ENCODE data around the gene TACC2.

Gene TACC2

DNA sequence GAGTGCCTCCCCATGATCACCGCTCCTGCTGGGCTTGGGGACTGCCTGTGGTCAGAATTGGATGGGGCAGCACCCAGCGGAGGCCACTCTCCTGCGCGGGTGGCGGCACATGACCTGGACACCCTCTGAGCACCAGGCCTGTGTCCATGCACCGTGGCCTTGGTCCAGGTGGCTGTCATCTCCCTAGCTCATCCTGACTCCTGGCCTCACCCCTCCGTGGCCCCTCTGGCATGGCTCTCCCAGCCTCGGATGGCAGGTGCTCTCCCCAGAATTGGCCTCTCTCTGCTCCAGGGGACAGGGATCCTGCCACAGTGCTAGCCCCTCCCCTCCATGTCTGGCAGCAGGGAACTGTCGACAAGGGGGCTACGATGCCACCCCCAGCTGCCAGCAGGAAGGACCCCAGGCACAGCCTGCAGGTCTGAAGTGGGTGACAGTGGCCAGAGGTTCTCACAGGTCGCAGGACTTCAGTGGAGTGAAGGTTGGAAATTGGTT, 244.9 kb downstream of the TACC2 start:
- TF ChIP-seq Cebpa-rat (IDR thresholded peaks at IDR 0.05), result no peak
- peaks cover 93% of the 10 kb centered on the region for H3K36me3 ChIP-seq
- H3K27ac ChIP-seq, result no peak overlapping the region
- H4K20me1 ChIP-seq, result no peaks in the 10 kb centered on the region
- no peak overlapping the region for H3K4me3 ChIP-seq
- H3K27me3 ChIP-seq, result no peaks in the 10 kb centered on the region
- no peaks in the 10 kb centered on the region for H3K9me3 ChIP-seq
- H3K9ac ChIP-seq, result no peak overlapping the region
- H3K4me1 ChIP-seq, result peaks cover 27% of the 10 kb centered on the region
- H3K4me2 ChIP-seq, result no peak overlapping the region

DNA sequence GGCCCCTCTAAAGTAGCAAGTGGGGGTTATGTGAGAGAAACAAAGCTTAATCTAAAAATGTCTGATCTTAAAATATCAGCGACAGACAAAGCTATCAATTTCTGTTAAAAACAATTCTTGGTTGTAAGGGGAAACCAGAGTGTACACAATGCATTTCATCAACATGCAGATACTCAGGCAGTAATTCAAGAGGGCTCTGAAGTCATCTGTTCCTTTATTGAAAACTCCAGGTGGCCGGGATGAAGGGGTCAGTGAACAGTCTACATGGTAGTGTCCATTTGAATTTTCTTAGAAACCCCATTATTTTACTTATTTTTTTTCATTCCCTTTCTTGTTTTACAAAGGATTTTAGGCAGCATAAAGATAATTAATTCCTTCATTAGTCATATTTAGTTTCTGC, 245.5 kb downstream of the TACC2 start:
- H3K4me1 ChIP-seq, result peaks cover 27% of the 10 kb centered on the region
- H3K4me2 ChIP-seq, result no peak overlapping the region
- no peak overlapping the region for H3K4me3 ChIP-seq
- H4K20me1 ChIP-seq, result no peaks in the 10 kb centered on the region
- no peak for TF ChIP-seq Cebpa-rat (IDR thresholded peaks at IDR 0.05)
- H3K36me3 ChIP-seq, result peaks cover 93% of the 10 kb centered on the region
- no peak overlapping the region for H3K27ac ChIP-seq
- H3K9me3 ChIP-seq, result no peaks in the 10 kb centered on the region
- no peaks in the 10 kb centered on the region for H3K27me3 ChIP-seq
- no peak overlapping the region for H3K9ac ChIP-seq

DNA sequence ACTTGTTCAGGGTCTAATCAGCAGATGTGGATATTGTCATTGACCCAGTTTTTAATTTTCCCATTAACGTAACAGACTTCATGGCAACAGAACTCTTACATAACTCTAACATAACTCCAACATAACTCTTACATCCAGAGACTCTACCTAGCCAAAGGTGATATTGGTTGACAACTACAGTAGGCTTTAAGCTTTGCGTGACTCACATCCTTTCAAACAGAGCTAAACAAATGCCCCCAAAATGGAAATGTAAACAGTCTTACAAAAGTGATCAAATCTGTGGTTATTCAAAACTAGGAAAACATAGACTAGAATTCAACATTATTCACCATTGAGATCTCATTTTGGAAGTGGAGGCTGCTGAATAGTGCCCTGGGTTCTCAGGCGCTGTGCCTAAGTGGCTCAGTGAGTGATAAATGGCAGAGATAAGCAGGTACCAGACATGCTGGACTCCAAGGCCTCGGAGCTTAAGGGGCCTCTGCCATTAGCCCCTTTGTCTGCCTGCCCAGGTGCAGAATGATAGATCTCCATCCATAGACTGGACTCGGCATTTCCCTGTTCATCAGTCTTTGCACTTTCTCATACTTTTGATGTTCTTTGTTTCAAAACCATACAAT, 247.8 kb downstream of the TACC2 start:
- Histone ChIP-seq H3K4me1 (peaks cover 24% of the 10 kb centered on the region), H4K20me1 (no peaks in the 10 kb centered on the region), H3K27ac (no peak overlapping the region), H3K9me3 (no peaks in the 10 kb centered on the region), H3K4me2 (no peak overlapping the region), H3K9ac (no peak overlapping the region), H3K36me3 (peaks cover 93% of the 10 kb centered on the region), H3K27me3 (no peaks in the 10 kb centered on the region), H3K4me3 (no peak overlapping the region)
- no peak for TF ChIP-seq Cebpa-rat (IDR thresholded peaks at IDR 0.05)

DNA sequence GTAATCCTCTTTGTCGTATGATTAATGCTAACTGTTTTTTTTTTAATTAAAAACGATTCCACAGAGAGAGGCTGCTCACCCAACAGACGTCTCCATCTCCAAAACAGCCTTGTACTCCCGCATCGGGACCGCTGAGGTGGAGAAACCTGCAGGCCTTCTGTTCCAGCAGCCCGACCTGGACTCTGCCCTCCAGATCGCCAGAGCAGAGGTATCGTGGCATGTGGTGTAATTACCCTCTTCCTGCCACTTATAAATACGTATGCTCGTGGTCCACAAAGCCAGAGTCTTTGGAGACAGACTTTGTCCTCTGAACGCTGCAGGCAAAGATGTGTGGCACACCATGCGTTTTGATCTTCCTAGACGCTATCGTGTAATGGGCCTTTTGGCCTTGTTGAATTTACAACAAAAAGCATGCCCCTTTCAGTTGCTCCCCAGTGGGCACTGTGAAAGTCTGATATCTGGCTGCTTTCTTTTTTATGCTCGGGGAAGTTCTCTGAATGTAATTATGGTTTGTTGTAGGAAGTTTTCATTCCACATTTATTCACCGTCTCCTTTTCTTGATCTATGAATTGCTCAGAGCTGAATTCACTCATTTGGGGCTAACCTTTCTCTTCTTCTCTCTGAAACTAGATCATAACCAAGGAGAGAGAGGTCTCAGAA, 248.5 kb downstream of the TACC2 start:
- Histone ChIP-seq H3K9me3 (no peaks in the 10 kb centered on the region), H3K4me3 (no peak overlapping the region), H3K27me3 (no peaks in the 10 kb centered on the region), H3K4me2 (no peak overlapping the region), H3K36me3 (peaks cover 93% of the 10 kb centered on the region), H3K9ac (no peak overlapping the region), H3K4me1 (peaks cover 17% of the 10 kb centered on the region), H3K27ac (no peak overlapping the region), H4K20me1 (no peaks in the 10 kb centered on the region)
- TF ChIP-seq Cebpa-rat (IDR thresholded peaks at IDR 0.05), result no peak

DNA sequence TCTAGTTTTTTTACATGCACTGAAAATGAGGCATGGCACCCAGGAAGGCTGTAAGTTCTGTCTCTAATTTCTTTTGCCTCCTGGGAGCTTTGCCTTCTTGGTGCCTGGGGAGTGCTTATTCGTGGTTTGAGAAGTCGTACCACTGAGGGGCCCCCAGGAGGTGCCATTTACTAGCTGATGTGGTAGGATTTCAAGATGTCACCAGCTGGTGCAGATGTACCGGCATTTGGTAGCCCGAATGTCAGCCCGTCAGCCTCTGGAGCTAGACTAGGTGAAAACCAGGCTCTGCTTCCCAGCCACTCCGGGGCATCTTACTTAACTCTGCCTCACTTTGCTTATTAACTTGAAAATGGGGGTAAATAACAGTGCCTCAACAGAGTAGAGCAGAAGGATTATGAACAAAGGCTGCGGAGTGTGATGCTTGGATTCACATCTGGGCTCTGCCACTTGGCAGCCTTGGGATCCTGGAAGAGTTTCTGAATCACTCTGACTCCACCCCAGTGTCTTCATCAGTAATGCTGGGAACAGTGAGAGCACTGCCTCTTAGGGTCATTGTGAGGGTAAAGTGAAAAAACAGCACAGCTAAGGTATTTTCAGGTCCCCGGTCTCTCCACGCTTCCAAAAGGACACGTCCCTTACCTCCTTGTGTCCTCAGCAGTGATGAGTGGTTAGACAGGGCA, 250.8 kb downstream of the TACC2 start:
- Histone ChIP-seq H3K4me2 (no peak overlapping the region), H3K4me3 (no peak overlapping the region)

DNA sequence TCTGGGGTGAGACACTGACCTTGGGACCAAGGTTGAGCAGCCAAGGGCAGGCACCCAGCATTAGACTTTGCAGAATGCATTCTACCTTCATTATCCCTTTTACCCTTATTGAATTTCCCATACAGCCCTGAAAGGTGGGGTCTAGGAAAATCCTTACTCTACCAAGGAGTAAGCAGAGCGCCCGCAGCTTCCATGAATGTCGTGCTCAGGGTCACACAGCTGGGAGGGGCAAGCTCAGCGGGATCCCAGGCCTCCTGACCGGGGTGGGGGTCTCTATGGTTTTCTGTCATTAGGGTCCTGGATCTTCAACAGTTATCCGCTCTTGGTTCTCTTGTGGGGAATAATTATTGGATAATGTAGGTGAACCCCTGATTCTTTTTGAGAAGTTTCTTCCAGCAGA, 251.4 kb downstream of the TACC2 start:
- H3K4me1 ChIP-seq, result peaks cover 13% of the 10 kb centered on the region; the same call in 1 of the 2 replicates
- no peaks in the 10 kb centered on the region for H3K9me3 ChIP-seq
- H3K27me3 ChIP-seq, result no peaks in the 10 kb centered on the region
- no peak for TF ChIP-seq Cebpa-rat (IDR thresholded peaks at IDR 0.05)
- no peaks in the 10 kb centered on the region for H4K20me1 ChIP-seq
- H3K4me2 ChIP-seq, result no peak overlapping the region
- H3K27ac ChIP-seq, result no peak overlapping the region
- H3K36me3 ChIP-seq, result peaks cover 98% of the 10 kb centered on the region
- H3K9ac ChIP-seq, result no peak overlapping the region
- no peak overlapping the region for H3K4me3 ChIP-seq

More for the DNA sequence above, 250.8 kb downstream of the TACC2 start:
- no peak for TF ChIP-seq Cebpa-rat (IDR thresholded peaks at IDR 0.05)
- Histone ChIP-seq H4K20me1 (no peaks in the 10 kb centered on the region), H3K27me3 (no peaks in the 10 kb centered on the region), H3K9ac (no peak overlapping the region), H3K4me1 (peaks cover 8% of the 10 kb centered on the region; the same call in 1 of the 2 replicates), H3K27ac (no peak overlapping the region), H3K36me3 (peaks cover 94% of the 10 kb centered on the region), H3K9me3 (no peaks in the 10 kb centered on the region)

DNA sequence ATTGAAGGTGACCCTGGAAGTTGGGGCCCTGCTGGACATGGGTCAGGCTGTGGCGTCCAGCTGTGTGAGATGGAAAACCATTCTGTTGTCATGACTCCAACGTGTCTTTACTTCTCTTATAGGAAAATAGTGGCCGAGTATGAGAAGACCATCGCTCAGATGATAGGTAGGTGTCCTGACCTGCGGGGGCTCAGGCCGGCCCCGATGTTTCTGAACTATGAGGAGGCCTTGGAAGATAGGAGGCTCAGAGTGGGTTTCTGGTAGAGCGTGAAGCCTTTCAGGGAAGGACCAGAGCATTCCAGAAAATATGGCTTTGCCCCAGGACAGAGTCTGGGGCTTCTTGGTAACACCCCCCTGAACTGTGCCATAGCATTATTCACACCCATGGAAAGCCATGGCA, 252.9 kb downstream of the TACC2 start:
- no peak overlapping the region for H3K27ac ChIP-seq
- no peak for TF ChIP-seq Cebpa-rat (IDR thresholded peaks at IDR 0.05)
- no peak overlapping the region for H3K4me3 ChIP-seq
- no peak overlapping the region for H3K4me2 ChIP-seq
- H4K20me1 ChIP-seq, result no peaks in the 10 kb centered on the region
- H3K27me3 ChIP-seq, result no peaks in the 10 kb centered on the region
- H3K36me3 ChIP-seq, result peaks cover 98% of the 10 kb centered on the region
- H3K9ac ChIP-seq, result no peak overlapping the region
- H3K9me3 ChIP-seq, result no peaks in the 10 kb centered on the region
- peaks cover 13% of the 10 kb centered on the region; the same call in 1 of the 2 replicates for H3K4me1 ChIP-seq

DNA sequence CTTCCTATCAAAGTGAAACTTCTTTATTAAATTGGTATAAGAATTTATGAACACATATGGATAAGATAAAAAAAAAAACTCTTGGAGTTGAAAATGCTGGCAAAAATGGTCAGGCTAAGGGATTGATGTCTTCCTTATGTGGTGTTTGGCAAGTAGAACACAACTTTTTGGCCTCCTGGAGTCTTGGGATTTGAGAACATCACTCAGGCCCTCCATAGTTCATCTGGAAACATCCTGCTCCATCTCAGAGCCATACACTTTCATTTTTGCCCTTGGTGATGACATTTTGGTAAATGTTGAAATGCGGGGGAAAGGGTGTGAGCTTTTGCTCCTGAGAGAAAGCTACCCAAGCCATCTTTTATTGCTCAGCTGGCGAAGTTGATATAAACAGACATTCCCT, 254.6 kb downstream of the TACC2 start:
- H3K4me2 ChIP-seq, result no peak overlapping the region
- no peaks in the 10 kb centered on the region for H3K9me3 ChIP-seq

DNA sequence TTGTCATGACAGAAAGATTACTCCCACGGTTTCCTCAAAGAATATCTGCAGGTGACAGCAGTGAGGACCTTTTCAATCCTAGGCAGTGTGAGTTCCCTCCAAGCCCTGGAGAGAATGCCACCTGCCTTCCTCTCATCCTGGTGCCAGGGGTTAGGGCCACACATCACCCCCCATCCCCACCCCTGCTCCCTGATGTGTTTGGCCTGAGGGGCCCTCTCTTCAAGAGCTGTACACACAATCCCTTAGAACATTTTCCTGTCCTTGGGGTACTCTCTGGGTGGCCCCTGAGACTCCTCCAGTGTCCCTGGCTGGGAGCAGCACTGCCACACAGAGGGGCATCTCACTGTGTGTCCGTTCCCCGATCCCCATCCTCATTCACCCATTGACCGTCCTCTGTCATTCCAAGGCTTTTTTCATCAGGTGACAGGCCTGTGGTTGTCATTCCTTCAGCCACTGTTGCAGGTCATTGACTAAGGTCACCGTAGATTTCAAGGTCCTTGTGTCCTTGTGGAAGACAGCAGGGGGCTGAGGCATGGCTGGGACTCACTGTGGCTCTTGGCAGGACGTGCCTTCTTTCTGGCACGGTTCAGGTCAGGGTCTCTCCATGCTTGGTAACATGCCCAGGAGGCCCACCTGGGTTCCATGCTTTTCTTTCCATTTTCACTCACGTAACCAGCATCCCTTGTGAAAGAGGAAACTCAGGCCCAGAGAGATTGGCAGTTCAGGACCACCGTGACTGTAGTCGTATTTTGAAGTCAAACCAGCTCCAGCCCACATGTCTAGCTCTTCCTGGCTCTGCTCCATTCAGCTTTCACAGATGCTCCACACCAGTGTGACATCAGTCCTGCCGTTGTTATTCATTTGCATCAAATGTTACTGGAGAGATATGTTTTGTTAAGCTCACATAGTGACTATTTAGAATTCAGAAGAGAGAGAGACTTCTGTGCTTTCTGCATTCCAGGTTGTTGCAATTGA, 255.3 kb downstream of the TACC2 start:
- Histone ChIP-seq H3K4me1 (peaks cover 13% of the 10 kb centered on the region; the same call in 1 of the 2 replicates), H4K20me1 (no peaks in the 10 kb centered on the region), H3K4me3 (no peak overlapping the region), H3K9me3 (no peaks in the 10 kb centered on the region), H3K27me3 (no peaks in the 10 kb centered on the region), H3K27ac (no peak overlapping the region), H3K9ac (no peak overlapping the region), H3K36me3 (peaks cover 91% of the 10 kb centered on the region), H3K4me2 (no peak overlapping the region)
- no peak for TF ChIP-seq Cebpa-rat (IDR thresholded peaks at IDR 0.05)

More for the DNA sequence above, 254.6 kb downstream of the TACC2 start:
- no peak overlapping the region for H3K27ac ChIP-seq
- no peak for TF ChIP-seq Cebpa-rat (IDR thresholded peaks at IDR 0.05)
- H4K20me1 ChIP-seq, result no peaks in the 10 kb centered on the region
- H3K9ac ChIP-seq, result no peak overlapping the region
- peaks cover 13% of the 10 kb centered on the region; the same call in 1 of the 2 replicates for H3K4me1 ChIP-seq
- H3K27me3 ChIP-seq, result no peaks in the 10 kb centered on the region
- H3K4me3 ChIP-seq, result no peak overlapping the region
- H3K36me3 ChIP-seq, result peaks cover 91% of the 10 kb centered on the region

Data from BLaER1 (cell line).